DOHH2 (cell line): ENCODE data around the gene OLIG2.

Experiments used
- H3F3A ChIP-seq: fragments of 200-600 bp; sonication (generic), shearing (Covaris generic); 2 replicates; pipeline ENCODE4 v1.6.0; 2016; ENCODE audit warnings: antibody characterized with exemption, mild to moderate bottlenecking; ENCODE audit not compliant: control insufficient read depth, insufficient read depth
- H3K27ac ChIP-seq: fragments of 200-600 bp; sonication (generic); 2 replicates; pipeline ENCODE4 v1.5.1; 2014; ENCODE audit warnings: low read depth, mild to moderate bottlenecking, low read length, moderate library complexity
- H3K27me3 ChIP-seq: fragments of 200-600 bp; sonication (generic); 2 replicates; pipeline ENCODE4 v1.6.1; 2014; ENCODE audit warnings: mild to moderate bottlenecking, low read length, mixed read lengths; ENCODE audit not compliant: control insufficient read depth
- H3K36me3 ChIP-seq: fragments of 200-600 bp; sonication (generic); 2 replicates; pipeline ENCODE4 v1.6.1; 2014; ENCODE audit warnings: mild to moderate bottlenecking, low read length, moderate library complexity, mixed read lengths; ENCODE audit not compliant: control insufficient read depth
- H3K4me1 ChIP-seq: fragments of 200-600 bp; sonication (generic); 2 replicates; pipeline ENCODE4 v1.6.1; 2014; ENCODE audit warnings: mild to moderate bottlenecking, low read length, mixed read lengths; ENCODE audit not compliant: control insufficient read depth
- H3K4me2 ChIP-seq: fragments of 200-600 bp; sonication (generic); 2 replicates; pipeline ENCODE4 v1.6.0; 2014; ENCODE audit warnings: mild to moderate bottlenecking, low read length, moderate library complexity
- H3K4me3 ChIP-seq: fragments of 200-600 bp; sonication (generic); 2 replicates; pipeline ENCODE4 v1.5.1; 2014; ENCODE audit warnings: mild to moderate bottlenecking, low read length, mixed read lengths
- H3K79me2 ChIP-seq: fragments of 200-600 bp; sonication (generic); 2 replicates; pipeline ENCODE4 v1.6.1; 2014; ENCODE audit warnings: mild to moderate bottlenecking, low read length, mixed read lengths; ENCODE audit not compliant: control insufficient read depth
- H3K9me2 ChIP-seq: fragments of 200-600 bp; sonication (generic); replicated peaks from 2 replicates; pipeline ENCODE4 v1.6.1; 2014; ENCODE audit warnings: mild to moderate bottlenecking, low read length, mixed read lengths; ENCODE audit not compliant: control insufficient read depth
- H3K9me3 ChIP-seq: fragments of 200-600 bp; sonication (generic); 2 replicates; pipeline ENCODE4 v1.6.1; 2014; ENCODE audit warnings: antibody characterized with exemption, low read length, mixed read lengths; ENCODE audit not compliant: control insufficient read depth, insufficient read depth
- H4K20me1 ChIP-seq: fragments of 200-600 bp; sonication (generic); 2 replicates; pipeline ENCODE4 v1.6.0; 2014; ENCODE audit warnings: low read depth, mild to moderate bottlenecking, antibody characterized with exemption, low read length, moderate library complexity; ENCODE audit not compliant: control insufficient read depth, insufficient read depth
- EZH2phosphoT487 ChIP-seq: fragments of 200-600 bp; sonication (generic); IDR thresholded peaks from 2 replicates; pipeline ENCODE4 v1.6.1; 2017; ENCODE audit warnings: borderline replicate concordance, mild to moderate bottlenecking, antibody characterized with exemption, low read length, moderate library complexity, mixed read lengths
- TF ChIP-seq, protein P1 (sequence below): fragments of 200-600 bp; sonication (generic); IDR thresholded peaks from one replicate; pipeline ENCODE4 v1.5.1; 2014; ENCODE audit warnings: antibody characterized with exemption, mild to moderate bottlenecking, low read depth, low read length; ENCODE audit not compliant: poor library complexity, severe bottlenecking

Gene OLIG2

GRCh38 chr21:33029385-33029921, 3.7 kb downstream of the OLIG2 start:
- H3K79me2 ChIP-seq: no peaks in the 10 kb centered on the region
- no peaks in the 10 kb centered on the region for H3F3A ChIP-seq
- no peaks in the 10 kb centered on the region for H3K9me3 ChIP-seq
- H3K4me3 ChIP-seq: no peak overlapping the region
- no peaks in the 10 kb centered on the region for H3K36me3 ChIP-seq
- no peaks in the 10 kb centered on the region for H3K4me1 ChIP-seq
- H3K27ac ChIP-seq: no peak overlapping the region
- TF ChIP-seq EZH2phosphoT487: no peak
- TF ChIP-seq, protein P1, sequence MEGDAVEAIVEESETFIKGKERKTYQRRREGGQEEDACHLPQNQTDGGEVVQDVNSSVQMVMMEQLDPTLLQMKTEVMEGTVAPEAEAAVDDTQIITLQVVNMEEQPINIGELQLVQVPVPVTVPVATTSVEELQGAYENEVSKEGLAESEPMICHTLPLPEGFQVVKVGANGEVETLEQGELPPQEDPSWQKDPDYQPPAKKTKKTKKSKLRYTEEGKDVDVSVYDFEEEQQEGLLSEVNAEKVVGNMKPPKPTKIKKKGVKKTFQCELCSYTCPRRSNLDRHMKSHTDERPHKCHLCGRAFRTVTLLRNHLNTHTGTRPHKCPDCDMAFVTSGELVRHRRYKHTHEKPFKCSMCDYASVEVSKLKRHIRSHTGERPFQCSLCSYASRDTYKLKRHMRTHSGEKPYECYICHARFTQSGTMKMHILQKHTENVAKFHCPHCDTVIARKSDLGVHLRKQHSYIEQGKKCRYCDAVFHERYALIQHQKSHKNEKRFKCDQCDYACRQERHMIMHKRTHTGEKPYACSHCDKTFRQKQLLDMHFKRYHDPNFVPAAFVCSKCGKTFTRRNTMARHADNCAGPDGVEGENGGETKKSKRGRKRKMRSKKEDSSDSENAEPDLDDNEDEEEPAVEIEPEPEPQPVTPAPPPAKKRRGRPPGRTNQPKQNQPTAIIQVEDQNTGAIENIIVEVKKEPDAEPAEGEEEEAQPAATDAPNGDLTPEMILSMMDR: no peak
- no peaks in the 10 kb centered on the region for H3K27me3 ChIP-seq
- no peaks in the 10 kb centered on the region for H3K9me2 ChIP-seq
- no peak overlapping the region for H3K4me2 ChIP-seq
- H4K20me1 ChIP-seq: no peaks in the 10 kb centered on the region

DNA sequence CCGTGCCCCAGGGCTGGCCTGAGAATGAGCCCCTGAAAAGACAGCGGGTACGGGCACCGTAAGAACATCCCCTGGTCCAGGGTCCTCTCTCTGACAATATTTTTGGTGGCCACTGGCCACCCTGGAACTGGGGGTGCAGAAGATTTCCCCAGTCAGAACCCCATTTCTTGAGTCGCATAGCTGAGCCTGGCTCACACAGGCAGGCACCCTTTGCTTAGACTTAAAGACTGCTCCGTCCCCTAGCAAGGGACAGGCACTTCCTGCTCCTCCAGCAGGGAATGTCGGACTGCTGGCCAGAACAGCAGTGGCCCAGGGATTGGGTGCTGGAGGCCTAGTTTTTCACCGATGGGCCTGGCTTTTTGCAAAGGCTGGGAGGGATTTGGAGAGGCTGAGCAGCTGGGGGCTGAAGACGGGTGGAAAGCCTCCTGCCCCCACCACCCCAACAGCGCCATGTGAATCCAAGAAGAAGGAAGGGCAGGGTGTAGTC, 4.3 kb downstream of the OLIG2 start:
- H3K27ac ChIP-seq: no peak overlapping the region
- H3K4me3 ChIP-seq: no peak overlapping the region
- TF ChIP-seq EZH2phosphoT487: no peak
- TF ChIP-seq, protein P1: no peak
- H3K79me2 ChIP-seq: no peaks in the 10 kb centered on the region
- no peaks in the 10 kb centered on the region for H3K9me2 ChIP-seq
- no peaks in the 10 kb centered on the region for H3K36me3 ChIP-seq
- no peaks in the 10 kb centered on the region for H3F3A ChIP-seq
- H3K27me3 ChIP-seq: no peaks in the 10 kb centered on the region
- no peak overlapping the region for H3K4me2 ChIP-seq
- H4K20me1 ChIP-seq: no peaks in the 10 kb centered on the region
- no peaks in the 10 kb centered on the region for H3K9me3 ChIP-seq
- H3K4me1 ChIP-seq: no peaks in the 10 kb centered on the region

- Histone ChIP-seq H3K79me2 (no peaks in the 10 kb centered on the region), H3K9me2 (no peaks in the 10 kb centered on the region), H3K27me3 (no peaks in the 10 kb centered on the region), H3K27ac (no peak overlapping the region), H3K4me3 (no peak overlapping the region), H3K4me1 (no peaks in the 10 kb centered on the region), H3K9me3 (no peaks in the 10 kb centered on the region), H3K36me3 (no peaks in the 10 kb centered on the region), H3K4me2 (no peak overlapping the region), H3F3A (no peaks in the 10 kb centered on the region), H4K20me1 (no peaks in the 10 kb centered on the region)
- TF ChIP-seq EZH2phosphoT487: no peak
- TF ChIP-seq, protein P1: no peak
These were observed 4.9 kb downstream of the OLIG2 start for GRCh38 chr21:33030633-33031032.
